ENCODE data around the gene SAXO2.
"Not testable (repeated sequence)": the region's sequence is repeated elsewhere in the genome, so short reads cannot be mapped to it uniquely, and the experiment has no call there.

The SAXO2 gene

DNA sequence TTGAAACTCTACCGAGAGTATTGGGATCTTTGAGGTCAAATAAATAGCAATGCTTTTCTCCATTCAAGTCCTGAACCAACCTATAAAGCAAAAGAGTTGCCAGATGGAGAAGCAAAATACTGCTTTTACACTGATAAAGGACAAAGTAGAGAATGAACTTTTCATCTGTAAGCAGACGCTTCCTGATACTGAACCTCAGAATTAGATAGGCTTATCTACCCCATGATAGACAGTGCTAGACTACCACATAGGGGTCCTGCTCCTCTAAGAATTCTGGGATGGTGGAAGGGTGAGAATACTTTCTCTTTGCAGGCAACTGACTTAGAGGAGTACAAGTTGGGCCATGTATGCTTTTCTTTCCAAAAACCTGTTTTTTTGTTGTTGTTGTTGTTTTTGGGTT lies 9.5 kb downstream of the SAXO2 start:
- TF ChIP-seq, protein P1, sequence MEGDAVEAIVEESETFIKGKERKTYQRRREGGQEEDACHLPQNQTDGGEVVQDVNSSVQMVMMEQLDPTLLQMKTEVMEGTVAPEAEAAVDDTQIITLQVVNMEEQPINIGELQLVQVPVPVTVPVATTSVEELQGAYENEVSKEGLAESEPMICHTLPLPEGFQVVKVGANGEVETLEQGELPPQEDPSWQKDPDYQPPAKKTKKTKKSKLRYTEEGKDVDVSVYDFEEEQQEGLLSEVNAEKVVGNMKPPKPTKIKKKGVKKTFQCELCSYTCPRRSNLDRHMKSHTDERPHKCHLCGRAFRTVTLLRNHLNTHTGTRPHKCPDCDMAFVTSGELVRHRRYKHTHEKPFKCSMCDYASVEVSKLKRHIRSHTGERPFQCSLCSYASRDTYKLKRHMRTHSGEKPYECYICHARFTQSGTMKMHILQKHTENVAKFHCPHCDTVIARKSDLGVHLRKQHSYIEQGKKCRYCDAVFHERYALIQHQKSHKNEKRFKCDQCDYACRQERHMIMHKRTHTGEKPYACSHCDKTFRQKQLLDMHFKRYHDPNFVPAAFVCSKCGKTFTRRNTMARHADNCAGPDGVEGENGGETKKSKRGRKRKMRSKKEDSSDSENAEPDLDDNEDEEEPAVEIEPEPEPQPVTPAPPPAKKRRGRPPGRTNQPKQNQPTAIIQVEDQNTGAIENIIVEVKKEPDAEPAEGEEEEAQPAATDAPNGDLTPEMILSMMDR (IDR thresholded peaks at IDR 0.05; ENCODE audit: low read depth, low read length): no peak
- Histone ChIP-seq H3K4me1 (no peaks in the 10 kb centered on the region), H3K36me3 (no peaks in the 10 kb centered on the region), H3K4me3 (ENCODE audit: low read depth, low read length) (no peak overlapping the region), H3K27me3 (peaks cover 8% of the 10 kb centered on the region; the same call in 1 of the 2 replicates), H3K9me3 (no peaks in the 10 kb centered on the region; the same call in none of the 2 replicates)
- DNase-seq: no peak

DNA sequence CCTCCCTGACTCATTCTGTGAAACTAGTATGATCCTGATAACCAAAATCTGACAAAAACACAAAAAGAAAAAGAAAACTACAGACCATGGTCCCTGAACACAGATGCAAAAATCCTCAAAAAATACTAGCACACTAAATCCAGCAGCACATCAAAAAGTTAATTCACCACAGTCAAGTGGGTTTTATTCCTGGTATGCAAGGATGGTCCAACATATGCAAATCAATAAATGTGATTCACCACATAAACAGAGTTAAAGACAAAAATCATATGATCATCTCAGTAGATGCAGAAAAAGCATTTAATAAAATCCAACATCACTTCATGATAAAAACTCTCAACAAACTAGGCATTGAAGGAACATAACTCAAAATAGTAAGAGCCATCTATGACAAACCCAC lies 12.8 kb downstream of the SAXO2 start:
- no peak for DNase-seq
- no peak overlapping the region for H3K4me3 ChIP-seq (ENCODE audit: low read depth, low read length)
- peaks cover 13% of the 10 kb centered on the region for H3K27me3 ChIP-seq
- no peaks in the 10 kb centered on the region for H3K4me1 ChIP-seq
- TF ChIP-seq, protein P1 (IDR thresholded peaks at IDR 0.05; ENCODE audit: low read depth, low read length): no peak
- H3K9me3 ChIP-seq: no peaks in the 10 kb centered on the region; the same call in none of the 2 replicates
- no peaks in the 10 kb centered on the region for H3K36me3 ChIP-seq

DNA sequence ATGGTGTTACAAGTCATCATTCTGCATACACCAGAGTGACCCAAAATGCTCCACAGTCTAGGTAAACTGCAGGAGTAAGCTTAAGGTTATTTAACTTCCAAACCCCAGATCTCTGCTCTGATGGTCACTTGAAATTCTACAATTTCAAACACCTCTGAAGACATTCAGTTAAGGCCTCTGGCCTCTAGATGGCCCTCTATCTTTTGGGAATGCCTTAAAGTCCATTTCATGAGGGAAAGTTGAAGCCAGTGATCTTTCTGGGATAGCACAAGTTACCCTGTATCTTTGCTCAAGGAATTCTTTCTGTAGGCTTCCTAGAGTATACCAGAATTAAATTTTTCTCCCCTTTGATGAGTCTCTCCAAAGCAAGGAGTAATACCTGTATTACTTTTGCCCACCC lies 18.7 kb downstream of the SAXO2 start:
- not testable (repeated sequence) for H3K4me1 ChIP-seq; H3K27me3 ChIP-seq; H3K4me3 ChIP-seq (ENCODE audit: low read depth, low read length); H3K36me3 ChIP-seq; H3K9me3 ChIP-seq; DNase-seq
- TF ChIP-seq, protein P1 (IDR thresholded peaks at IDR 0.05; ENCODE audit: low read depth, low read length): peak; percentile 44; the same call in 1 of the 2 replicates

DNA sequence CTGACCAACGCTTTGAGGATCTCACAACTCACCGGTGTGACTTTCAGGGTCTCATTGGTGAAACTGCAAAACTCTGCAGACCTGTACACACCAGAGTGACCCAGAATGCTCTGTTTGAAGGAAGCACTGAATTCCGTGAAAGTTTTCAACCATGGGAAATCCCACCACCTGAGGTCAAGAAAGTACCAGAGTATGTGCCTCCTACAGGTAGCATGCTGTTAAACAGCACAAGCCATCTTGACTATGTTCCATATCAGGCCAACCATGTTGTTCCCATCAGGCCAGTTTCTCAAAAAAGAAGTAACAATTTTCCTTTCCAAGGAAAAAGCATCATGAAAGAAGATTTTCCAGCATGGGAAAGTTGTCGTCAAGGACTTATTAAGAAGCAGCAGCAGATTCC lies 19.8 kb downstream of the SAXO2 start:
- DNase-seq; H3K27me3 ChIP-seq; H3K36me3 ChIP-seq; H3K4me1 ChIP-seq; H3K4me3 ChIP-seq (ENCODE audit: low read depth, low read length); H3K9me3 ChIP-seq: not testable (repeated sequence)

DNA sequence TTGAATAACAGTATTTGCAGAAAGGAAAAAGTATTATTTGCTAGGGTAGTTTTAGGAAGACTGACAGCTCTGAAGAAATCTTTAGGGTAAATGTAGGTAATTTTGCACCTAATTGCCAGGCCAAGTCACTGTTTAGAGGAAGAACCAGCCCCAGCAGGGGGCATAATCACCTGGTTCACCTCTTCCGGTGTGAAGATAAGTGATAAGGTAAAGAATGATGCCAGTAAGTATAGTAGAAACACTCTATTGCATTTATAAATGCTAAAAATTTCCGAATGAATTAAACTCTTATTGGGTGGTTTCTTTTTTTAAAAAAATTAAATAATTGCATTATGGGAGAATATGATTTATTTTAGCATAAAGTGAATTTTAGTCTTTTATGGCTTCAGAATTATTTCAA lies 21.8 kb downstream of the SAXO2 start:
- DNase-seq; H3K36me3 ChIP-seq; H3K27me3 ChIP-seq; H3K4me3 ChIP-seq (ENCODE audit: low read depth, low read length); H3K4me1 ChIP-seq; H3K9me3 ChIP-seq: not testable (repeated sequence)

DNA sequence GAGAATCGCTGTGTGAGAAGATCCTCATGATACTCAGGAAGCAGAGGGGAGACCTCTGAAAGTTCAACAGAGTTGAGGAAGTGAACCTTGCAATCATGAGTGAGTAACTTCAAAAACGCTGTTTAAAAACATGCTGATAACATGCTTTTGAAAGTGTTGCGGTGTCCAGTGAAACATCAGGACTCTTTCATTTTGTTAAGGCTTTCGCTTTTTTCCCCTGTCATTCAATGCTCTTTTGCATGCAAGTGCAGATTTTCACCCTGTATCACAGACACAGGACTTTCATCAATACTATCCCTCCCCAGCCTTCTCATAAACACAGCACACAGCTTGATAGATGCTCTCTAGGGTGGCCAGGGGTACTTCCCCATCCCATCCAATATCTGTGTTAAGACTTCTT lies 23.9 kb downstream of the SAXO2 start:
- not testable (repeated sequence) for H3K4me3 ChIP-seq (ENCODE audit: low read depth, low read length); DNase-seq; H3K27me3 ChIP-seq; H3K9me3 ChIP-seq; H3K36me3 ChIP-seq; H3K4me1 ChIP-seq

DNA sequence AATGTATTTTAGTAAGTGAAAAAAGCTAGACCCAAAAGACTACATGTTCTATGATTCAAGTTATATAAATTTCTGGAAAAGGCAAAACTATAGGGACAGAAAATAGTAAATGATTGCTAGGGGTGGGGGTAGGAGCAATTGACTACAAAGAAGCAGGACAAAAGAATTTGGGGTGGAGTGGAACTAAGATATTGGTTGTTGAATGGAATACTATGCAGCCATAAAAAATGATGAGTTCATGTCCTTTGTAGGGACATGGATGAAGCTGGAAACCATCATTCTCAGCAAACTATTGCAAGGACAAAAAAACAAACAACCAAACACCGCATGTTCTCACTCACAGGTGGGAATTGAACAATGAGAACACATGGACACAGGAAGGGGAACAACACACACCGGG lies 25.6 kb downstream of the SAXO2 start:
- H3K4me3 ChIP-seq (ENCODE audit: low read depth, low read length); DNase-seq; H3K9me3 ChIP-seq; H3K27me3 ChIP-seq; H3K4me1 ChIP-seq; H3K36me3 ChIP-seq: not testable (repeated sequence)

DNA sequence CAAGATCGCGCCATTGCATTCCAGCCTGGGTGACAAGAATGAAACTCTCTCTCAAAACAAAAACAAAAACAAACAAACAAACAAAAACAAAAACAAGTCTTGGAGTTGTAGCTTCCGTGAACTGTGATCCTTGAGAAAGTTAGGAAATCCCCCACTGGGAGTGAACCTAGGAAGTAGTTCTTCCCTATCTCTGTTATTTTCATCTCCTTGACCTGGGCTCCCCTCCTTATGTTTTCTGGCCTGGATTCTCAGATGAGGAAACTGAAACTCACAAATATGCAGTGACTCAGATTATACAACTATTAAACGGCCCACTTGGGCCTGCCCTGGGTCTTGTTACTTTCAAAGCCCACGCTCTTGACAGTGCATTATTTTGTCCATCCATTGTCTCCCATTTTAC lies 29.7 kb downstream of the SAXO2 start:
- Histone ChIP-seq H3K9me3 (no peaks in the 10 kb centered on the region), H3K4me3 (ENCODE audit: low read depth, low read length) (no peak overlapping the region), H3K27me3 (no peaks in the 10 kb centered on the region), H3K36me3 (no peaks in the 10 kb centered on the region), H3K4me1 (no peaks in the 10 kb centered on the region)
- TF ChIP-seq, protein P1 (IDR thresholded peaks at IDR 0.05; ENCODE audit: low read depth, low read length): no peak
- DNase-seq: no peak
